Activated CD8-positive, alpha-beta memory T cell treated with anti-CD3 and anti-CD28 coated beads, Interleukin-2, amount 50 U/mL, for 48 hours (primary cell): Measurements from ENCODE around the gene KIF13A.
"Not testable (repeated sequence)": the region's sequence is repeated elsewhere in the genome, so short reads cannot be mapped to it uniquely, and the experiment has no call there.

Experiments
- DNase-seq: peaks from one replicate; pipeline ENCODE4 v3.0.0-alpha.2; 2020

The KIF13A gene

GRCh38 chr6:17768881-17769280 lies 218.6 kb downstream of the KIF13A start:
- DNase-seq: no peak

GRCh38 chr6:17768388-17768787 lies 219.0 kb downstream of the KIF13A start:
- DNase-seq: no peak

DNA sequence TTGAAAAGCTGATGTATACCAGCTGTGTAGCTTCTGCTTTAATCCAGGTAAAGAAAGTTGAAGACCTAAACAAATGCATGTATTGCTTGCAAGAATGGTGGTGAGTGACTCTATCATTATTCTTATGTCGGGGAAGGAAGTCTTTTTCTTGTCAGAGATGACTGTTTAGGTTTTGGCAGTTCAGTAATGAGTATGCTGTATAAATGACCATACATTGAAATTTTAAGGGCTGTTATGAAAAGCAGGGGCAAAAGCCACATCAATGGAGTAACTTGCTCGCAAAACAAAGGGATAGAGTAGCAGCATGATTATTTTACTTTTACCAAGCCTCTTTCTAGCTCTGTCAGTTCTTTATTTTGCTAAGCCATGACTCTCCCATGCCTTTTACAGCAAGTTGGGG lies 224.8 kb downstream of the KIF13A start:
- no peak for DNase-seq

GRCh38 chr6:17758119-17758518 lies 229.3 kb downstream of the KIF13A start:
- DNase-seq: no peak

DNA sequence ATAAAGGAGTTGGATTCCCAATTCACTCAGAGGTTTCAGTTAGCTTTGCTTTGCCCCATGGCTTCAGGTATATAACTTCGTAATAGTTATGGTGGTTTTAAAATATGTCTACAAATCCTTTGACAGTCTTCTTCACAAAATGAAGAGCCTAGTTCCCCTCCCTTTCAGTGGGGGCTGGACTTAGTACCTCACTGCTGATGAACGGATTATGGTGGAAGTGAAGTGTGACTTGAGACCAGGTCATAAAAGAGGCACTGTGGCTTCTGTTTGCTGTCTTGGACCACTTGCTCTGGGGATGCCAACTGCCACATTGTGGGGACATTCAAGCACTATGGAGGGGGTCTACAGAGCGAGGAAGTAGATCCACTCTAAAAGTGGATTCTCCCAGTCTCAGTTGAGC lies 233.2 kb downstream of the KIF13A start:
- no peak for DNase-seq

GRCh38 chr6:17745324-17745723 lies 242.1 kb downstream of the KIF13A start:
- not testable (repeated sequence) for DNase-seq

- DNase-seq: not testable (repeated sequence)
These were observed 242.6 kb downstream of the KIF13A start for GRCh38 chr6:17744757-17745308.

DNA sequence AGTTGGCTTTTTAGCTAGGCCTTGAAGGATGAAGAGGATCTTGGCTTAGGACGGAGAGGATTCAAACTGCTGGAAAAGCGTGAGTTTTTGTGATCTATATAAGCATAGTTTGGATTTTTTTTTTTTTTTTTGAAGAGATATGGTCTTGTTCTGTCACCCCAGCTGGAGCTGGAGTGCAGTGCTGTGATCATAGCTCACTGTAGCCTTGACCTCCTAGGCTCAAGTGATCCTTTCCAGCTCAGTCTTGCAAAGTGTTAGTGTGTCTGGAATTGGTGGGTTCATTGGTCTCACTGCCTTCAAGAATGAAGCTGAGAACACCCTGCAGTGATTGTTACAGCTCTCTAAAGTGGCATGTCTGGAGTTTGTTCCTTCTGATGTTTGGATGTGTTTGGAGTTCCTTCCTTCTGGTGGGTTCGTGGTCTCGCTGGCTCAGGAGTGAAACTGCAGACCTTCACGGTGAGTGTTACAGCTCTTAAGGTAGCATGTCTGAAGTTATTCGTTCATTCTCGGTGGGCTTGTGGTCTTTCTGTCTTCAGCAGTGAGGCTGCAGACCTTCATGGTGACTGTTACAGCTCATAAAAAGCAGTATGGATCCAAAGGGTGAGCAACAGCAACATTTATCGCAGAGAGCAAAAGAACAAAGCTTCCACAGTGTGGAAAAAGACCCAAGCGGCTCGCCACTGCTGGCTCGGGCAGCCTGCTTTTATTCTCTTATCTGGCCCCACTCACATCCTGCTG lies 243.2 kb downstream of the KIF13A start:
- no peak for DNase-seq

- no peak for DNase-seq
These were observed 245.9 kb downstream of the KIF13A start for GRCh38 chr6:17741507-17741906.

DNA sequence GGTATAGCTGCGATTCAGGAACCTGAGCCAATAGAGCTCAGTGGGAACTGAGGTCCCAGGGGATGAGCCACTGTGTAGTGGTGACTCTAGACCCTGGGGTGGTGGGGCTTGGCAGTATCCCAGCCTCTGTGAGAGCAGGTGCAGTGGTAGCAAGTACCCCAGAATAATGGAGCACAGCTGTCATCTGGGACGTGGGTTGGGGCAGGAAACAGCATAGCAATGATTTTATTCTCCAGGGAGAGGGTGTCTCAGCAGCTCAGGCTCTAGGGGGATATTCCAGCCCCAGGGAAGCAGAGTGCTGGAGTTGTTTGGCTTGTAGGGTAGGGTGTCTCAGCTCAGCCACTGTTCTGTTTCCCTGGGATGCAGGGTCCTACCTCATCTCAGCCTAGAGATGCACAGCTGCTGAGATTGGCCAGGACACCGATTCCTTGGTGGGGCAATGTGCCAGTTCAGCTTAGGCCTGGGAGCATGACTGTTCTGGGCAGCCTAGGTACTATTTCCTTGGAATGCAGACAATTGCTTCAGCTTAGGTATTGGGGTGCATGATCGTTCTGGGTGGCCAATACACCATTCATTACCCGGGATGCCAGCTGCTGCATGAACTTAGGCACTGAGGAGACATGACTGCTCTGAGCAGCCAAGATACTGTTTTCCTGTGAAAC lies 246.7 kb downstream of the KIF13A start:
- no peak for DNase-seq

DNA sequence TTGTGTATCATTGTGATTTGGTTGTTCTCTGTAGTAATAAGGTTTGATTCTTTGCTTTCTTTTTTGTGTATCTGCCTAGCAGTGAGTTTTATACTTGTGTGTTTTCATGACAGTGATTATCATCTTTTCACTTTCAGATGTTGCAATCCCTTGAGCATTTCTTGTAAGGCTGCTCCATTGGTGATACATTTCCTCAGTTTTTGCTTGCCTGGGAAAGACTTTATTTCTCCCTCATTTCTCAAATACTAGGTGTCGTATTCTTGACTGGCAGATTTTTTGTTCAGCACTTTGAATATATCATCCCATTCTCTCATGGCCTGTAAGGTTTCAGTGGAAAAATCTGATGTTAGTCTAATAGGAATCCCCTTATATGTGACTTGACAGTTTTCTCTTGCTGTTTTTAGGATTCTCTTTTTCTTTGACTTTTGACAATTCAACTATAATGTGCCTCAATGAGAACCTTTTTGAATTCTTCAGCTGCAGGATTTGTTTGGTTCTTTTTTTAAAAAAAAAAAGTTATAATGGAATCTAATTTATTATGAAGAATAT lies 249.7 kb downstream of the KIF13A start:
- DNase-seq: no peak

- DNase-seq: not testable (repeated sequence)
These were observed 252.1 kb downstream of the KIF13A start for GRCh38 chr6:17735311-17735710.

GRCh38 chr6:17730078-17730704 lies 257.2 kb downstream of the KIF13A start:
- DNase-seq: no peak

DNA sequence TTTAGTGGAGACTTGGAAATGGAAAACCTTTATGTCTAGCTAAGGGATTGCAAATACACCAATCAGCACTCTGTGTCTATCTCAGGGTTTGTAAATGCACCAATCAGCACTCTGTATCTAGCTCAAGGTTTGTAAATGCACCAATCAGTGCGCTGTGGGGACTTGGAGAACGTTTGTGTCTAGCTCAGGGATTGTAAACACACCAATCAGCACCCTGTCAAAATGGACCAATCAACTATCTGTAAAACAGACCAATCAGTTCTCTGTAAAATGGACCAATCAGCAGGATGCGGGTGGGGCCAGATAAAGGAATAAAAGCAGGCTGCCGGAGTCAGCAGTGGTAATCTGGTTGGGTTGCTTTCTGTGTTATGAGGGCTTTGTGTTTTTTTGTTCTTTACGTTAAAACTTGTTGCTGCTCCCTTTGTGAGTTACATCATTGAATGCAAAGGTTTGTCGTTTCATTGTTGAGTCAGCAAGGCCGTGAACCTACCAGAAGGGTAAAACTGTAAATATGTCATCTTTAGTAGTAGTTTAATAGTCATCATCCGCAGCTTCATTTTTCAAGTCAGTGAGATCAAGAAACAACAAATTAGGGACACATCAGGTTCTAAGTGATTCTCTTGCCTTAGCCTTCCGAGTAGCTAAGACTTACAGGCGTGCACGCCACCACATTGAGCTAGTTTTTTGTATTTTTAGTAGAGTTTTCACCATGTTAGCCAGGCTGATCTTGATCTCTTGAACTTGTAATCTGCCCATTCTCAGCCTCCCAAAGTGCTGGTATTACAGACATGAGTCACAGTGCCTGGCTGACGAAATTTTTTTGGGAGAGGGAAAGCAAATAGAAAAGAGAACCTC lies 258.0 kb downstream of the KIF13A start:
- DNase-seq: no peak

GRCh38 chr6:17728551-17729222 lies 258.7 kb downstream of the KIF13A start:
- DNase-seq: no peak

DNA sequence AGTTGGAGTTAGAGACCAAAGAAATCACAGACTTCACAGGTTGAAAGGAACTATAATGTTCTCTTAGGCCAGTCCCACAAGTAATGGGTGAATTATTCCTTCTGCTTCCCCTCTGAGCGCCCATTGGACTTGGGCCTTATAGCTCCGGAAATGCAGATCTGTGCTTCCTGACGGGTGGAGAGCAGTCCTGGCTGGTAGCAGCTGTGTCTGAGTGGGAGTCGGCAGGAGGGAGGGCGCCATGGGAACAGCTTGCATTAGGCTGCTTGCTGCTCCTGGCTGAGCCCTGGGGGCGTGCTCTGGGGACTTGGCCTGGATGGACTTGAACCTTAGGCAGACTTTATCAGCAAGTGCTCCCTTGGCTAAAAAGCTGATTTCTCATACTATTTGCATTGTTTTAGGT lies 262.4 kb downstream of the KIF13A start:
- DNase-seq: no peak

DNA sequence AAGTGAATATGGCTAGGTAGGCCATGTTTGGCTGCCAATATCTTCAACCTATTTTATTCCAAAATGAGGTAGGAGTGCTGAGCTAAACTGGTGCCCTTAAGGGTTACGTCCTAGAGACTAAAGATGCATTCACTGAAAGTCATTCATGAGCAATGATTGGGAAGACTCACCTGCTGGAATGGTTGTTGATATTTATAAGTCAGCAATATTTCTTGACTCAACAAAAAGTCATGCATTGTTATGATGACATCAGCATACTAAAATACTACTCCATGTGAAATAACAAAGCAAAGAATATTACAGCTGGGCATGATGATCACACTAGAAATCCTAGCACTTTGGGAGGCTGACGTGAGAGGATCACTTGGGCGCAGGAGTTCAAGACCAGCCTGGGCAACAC lies 263.1 kb downstream of the KIF13A start:
- no peak for DNase-seq

DNA sequence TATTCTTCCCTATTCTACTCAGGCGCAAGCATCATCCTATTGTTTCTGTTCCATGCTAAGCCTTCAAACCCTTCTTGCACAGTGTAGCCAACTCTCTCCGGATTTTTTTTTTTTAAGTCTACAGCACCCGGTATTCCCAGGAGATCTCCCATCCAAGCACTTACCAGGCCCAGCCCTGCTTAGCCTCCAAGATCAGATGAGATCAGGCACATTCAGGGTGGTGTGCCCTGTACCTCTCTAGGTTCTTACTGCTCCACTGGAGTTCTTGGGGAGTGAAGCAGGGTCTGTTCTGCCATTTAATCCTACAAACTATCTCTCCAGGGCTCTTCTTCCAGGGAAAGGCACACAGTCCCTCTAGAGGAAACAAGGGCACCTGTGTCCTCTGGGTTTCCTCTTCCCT lies 265.8 kb downstream of the KIF13A start:
- DNase-seq: no peak

DNA sequence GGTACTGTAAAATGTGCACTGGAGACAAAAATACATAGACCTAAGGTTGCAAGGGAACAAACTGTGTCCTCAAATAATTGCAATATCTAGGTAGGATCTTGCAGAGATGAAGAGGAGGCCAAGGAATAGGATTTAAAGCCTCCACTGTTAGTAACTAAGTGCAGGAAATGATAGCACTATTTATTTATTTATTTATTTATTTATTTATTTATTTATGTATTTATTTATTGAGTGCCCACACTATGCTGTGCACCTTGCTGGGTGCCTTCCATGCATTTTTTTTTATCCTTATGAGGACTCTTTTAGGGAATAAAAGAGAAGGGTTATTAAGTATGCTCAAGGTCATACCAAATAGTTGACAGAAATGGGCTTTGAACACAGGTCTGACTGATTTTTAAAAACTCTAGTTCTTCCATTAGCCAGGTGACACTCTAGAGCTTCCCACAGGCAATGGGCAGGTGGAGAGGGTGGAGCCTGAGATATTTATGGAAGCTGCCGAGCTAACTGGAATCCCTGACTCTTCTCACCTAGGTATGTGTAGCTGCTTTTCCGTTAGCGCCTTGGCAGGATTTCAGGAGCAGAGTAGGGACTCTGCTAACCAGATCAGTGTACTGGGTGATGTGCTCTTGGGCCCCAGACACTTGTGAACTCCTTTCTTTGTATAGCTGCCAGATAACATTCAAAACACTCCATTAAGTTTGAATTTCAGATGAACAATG lies 268.0 kb downstream of the KIF13A start:
- no peak for DNase-seq

- DNase-seq: no peak
These were observed 271.2 kb downstream of the KIF13A start for GRCh38 chr6:17716221-17716620.
